ENCODE results near the gene CCDC88C. TPM values are rescaled to one million over a fixed set of nuclear protein-coding genes. Genes with fewer than 3 reads are reported as not detected.

CCDC88C gene
- total RNA-seq, 2 experiments from 2014 or later: 137 to 253 TPM

DNA sequence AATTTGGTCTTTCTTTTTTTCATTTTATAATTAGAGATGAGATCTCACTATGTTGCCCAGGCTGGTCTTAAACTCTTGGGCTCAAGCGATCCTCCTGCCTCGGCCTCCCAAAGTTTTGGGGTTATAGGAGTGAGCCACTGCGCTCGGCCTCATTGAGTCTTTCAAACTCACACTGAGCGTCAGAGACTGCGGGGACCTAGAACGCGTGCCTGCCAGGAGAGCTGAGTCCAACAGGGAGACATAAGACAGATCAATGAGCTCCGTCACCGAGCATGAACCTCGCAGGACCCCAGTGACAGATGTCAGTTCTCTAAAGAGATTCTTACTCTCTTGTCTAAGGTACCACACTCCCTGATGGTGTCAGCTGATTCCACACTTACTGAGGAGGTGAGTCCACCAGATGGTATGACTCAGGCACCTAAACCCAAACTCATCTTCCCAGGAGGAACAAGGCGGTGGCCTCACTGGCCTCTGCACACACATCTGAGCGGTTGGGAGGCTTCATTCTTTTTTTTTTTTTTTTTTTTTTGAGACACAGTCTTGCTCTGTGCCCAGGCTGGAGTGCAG, 58.9 kb downstream of the CCDC88C start:
- Histone ChIP-seq H4K20me1 (ENCODE audit: insufficient read depth, low read length) (no peaks in the 10 kb centered on the region), H3K4me2 (ENCODE audit: low read length) (peak overlapping the region; percentile 87), H3K79me2 (ENCODE audit: insufficient read depth, low read depth, low read length) (peaks cover 94% of the 10 kb centered on the region), H3K36me3 (ENCODE audit: insufficient read depth, low read length) (peaks cover 71% of the 10 kb centered on the region), H3K9me3 (ENCODE audit: low read length) (no peaks in the 10 kb centered on the region), H3K27ac (ENCODE audit: low read depth, low read length, poor library complexity, severe bottlenecking) (peak overlapping the region; percentile 94), H3K9me2 (ENCODE audit: insufficient read depth, low read length) (no peaks in the 10 kb centered on the region), H3K4me1 (ENCODE audit: insufficient read depth, low read length, poor library complexity, severe bottlenecking) (peaks cover 100% of the 10 kb centered on the region), H2AFZ (ENCODE audit: low read length) (no peak overlapping the region), H3K4me3 (ENCODE audit: low read depth, low read length, poor library complexity, severe bottlenecking) (peak overlapping the region; percentile 67)
- ChIA-PET CTCF (ENCODE audit: unreplicated experiment) (interaction anchor here (1.0 kb wide), 1 partner anchor 9 kb away, joined by 4 read pairs; no protein-coding TSS in a partner anchor), POLR2A (interaction anchor here (0.7 to 14.9 kb wide), 6 partner anchors 10 to 57 kb away, joined by 4 to 311 read pairs (median 9); partner anchors contain the start of gene CCDC88C)
- DNase-seq (ENCODE audit: low spot score): peak; percentile 14
- intact Hi-C loops (cut with micrococcal nuclease; ENCODE audit: unreplicated experiment): no loop called here
- no TSS peak for BruUV-seq (replicated peaks)
- TF ChIP-seq EZH2phosphoT487 (IDR thresholded peaks at IDR 0.05; ENCODE audit: borderline replicate concordance, low read depth, low read length): no peak
- TF ChIP-seq, protein P1, sequence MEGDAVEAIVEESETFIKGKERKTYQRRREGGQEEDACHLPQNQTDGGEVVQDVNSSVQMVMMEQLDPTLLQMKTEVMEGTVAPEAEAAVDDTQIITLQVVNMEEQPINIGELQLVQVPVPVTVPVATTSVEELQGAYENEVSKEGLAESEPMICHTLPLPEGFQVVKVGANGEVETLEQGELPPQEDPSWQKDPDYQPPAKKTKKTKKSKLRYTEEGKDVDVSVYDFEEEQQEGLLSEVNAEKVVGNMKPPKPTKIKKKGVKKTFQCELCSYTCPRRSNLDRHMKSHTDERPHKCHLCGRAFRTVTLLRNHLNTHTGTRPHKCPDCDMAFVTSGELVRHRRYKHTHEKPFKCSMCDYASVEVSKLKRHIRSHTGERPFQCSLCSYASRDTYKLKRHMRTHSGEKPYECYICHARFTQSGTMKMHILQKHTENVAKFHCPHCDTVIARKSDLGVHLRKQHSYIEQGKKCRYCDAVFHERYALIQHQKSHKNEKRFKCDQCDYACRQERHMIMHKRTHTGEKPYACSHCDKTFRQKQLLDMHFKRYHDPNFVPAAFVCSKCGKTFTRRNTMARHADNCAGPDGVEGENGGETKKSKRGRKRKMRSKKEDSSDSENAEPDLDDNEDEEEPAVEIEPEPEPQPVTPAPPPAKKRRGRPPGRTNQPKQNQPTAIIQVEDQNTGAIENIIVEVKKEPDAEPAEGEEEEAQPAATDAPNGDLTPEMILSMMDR (conservative IDR thresholded peaks at IDR 0.05; ENCODE audit: low read length): no peak

DNA sequence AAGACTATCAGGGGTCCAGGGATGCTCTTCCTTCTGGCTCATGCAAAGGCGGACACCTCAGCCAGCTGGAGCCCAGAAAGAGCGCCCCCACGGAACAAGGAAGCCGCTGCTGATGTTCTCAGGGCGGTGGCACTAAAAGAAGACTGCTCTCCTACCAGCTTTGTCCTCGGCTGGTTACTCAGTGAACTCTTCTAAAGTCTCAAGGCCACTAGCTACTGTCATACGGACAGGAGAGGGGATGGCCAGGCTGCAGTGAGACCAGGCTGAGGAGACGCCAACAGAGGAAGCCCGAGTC, 59.6 kb downstream of the CCDC88C start:
- no TSS peak for BruUV-seq (replicated peaks)
- CTCF ChIA-PET (ENCODE audit: unreplicated experiment): interaction anchor here (0.8 to 1.0 kb wide), 2 partner anchors 8 to 35 kb away, joined by 3 to 4 read pairs; no protein-coding TSS in a partner anchor
- no peak overlapping the region for H2AFZ ChIP-seq (ENCODE audit: low read length)
- no peak for TF ChIP-seq EZH2phosphoT487 (IDR thresholded peaks at IDR 0.05; ENCODE audit: borderline replicate concordance, low read depth, low read length)
- TF ChIP-seq, protein P1 (conservative IDR thresholded peaks at IDR 0.05; ENCODE audit: low read length): peak; percentile 75
- H3K79me2 ChIP-seq (ENCODE audit: insufficient read depth, low read depth, low read length): peaks cover 94% of the 10 kb centered on the region
- H3K4me3 ChIP-seq (ENCODE audit: low read depth, low read length, poor library complexity, severe bottlenecking): peak overlapping the region; percentile 67
- no peaks in the 10 kb centered on the region for H3K9me3 ChIP-seq (ENCODE audit: low read length)
- intact Hi-C loops (cut with micrococcal nuclease; ENCODE audit: unreplicated experiment): no loop called here
- peaks cover 100% of the 10 kb centered on the region for H3K4me1 ChIP-seq (ENCODE audit: insufficient read depth, low read length, poor library complexity, severe bottlenecking)
- H3K27ac ChIP-seq (ENCODE audit: low read depth, low read length, poor library complexity, severe bottlenecking): peak overlapping the region; percentile 94
- peak overlapping the region; percentile 87 for H3K4me2 ChIP-seq (ENCODE audit: low read length)
- no peaks in the 10 kb centered on the region for H3K9me2 ChIP-seq (ENCODE audit: insufficient read depth, low read length)
- H4K20me1 ChIP-seq (ENCODE audit: insufficient read depth, low read length): no peaks in the 10 kb centered on the region
- POLR2A ChIA-PET: interaction anchor here (0.9 to 14.9 kb wide), 7 partner anchors 9 to 58 kb away, joined by 3 to 311 read pairs (median 11); partner anchors contain the start of gene CCDC88C
- H3K36me3 ChIP-seq (ENCODE audit: insufficient read depth, low read length): peaks cover 78% of the 10 kb centered on the region
- peak; percentile 65 for DNase-seq (ENCODE audit: low spot score)

Measured in OCI-LY7 (cell line).